GDM1 (cell line): ENCODE results near the gene MT3.
"Not testable (repeated sequence)": the region's sequence is repeated elsewhere in the genome, so short reads cannot be mapped to it uniquely, and the experiment has no call there.

ENCODE experiments used
- DNase-seq: peaks from one replicate; lab custom pipeline; 2025; lab: John Stamatoyannopoulos, UW

Gene MT3

DNA sequence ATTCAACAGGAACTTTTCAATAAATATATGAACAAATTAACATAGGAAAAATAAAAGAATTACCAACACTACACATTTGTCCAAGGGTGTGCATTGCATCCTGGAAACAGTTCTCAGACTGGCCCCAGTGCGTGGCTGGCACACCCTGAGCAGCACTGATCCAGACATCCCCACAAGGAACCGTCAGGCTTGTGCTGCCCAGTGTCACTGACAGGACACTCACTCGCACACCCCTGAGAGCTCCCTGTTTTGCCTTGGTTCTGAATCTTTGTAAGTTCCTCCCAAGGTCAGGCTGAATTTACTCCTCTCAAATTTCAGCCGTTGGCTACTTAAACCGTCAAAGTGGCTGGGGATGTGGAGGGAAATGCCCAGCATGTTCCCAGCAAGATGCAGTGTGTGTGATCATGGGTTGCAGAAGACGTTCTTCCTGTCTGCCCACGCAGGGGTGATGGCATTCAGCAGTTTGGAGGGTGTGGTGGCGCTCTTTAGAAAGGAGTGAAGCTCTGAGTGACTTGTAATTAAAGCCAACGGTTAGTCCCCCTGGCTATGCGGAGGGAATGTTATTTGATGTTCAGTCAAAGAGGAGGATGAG is 20.8 kb downstream of the MT3 start:
- DNase-seq = no peak

DNA sequence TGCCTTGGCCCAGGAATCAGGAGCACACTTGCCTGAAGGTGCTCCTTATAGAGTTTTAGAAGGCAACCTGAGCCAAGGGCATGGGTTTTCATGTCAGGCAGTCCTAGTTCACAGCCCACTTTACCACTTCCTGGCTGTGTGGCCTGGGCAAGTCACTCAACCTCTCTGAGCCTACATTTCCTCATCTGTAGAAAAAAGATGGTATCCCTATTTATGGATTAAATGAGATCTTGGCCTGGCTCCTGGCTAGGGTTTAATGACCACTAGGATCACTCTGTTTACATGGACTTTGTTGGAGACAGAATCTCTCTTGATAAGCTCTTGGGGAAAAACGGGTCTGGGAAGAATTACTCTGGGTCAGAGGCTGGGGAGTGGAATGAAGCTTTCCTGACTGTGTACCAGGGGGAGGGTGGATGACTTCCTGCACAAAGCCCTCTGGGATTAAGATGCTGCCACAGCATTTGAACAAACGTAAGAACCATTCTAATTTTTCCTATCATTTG is 21.3 kb downstream of the MT3 start:
- no peak for DNase-seq

DNA sequence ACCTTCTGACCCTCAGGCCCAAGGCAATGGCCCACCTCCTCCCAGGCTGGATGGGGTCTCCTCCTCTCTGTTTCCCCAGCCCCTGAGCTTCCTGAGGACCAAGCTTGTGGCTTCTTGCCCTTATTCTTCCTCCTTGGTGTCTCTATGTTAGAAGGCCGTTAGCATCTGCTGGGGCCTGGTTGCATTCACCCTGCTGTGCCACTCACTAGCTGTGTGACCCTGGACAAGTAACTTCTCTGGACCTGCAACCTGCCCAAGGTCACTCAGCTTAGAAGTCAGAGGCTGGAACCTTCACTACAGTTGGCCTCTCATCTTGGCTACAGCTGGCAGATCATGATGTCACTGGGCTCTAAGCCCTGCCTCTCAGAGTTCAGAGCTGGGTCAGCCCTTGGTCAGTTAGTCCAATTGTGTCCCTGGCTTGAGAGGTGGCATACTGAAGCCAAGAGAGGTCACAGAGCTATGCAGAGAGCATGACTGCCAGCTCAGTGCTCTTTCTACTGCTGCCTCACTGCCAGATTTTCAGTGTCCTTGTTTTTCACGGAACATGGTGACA is 22.0 kb downstream of the MT3 start:
- DNase-seq = no peak

DNA sequence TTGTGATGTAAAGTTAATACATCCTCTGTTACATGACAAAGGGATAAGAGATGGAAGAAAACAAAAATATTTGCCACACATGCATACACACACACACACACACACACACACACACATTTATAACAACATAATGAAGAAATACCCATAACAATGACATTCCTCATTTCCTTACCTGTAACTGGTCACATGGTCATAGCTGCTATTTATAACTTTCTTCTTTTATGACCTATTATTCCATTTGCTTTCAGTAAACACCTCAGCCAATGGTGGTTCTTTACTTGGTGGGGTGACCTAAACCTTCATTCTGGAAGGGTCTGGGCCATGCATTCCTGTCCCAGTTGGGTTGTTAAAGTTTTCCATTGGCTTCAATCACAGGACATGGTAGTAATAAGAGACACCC is 24.4 kb downstream of the MT3 start:
- DNase-seq = no peak

DNA sequence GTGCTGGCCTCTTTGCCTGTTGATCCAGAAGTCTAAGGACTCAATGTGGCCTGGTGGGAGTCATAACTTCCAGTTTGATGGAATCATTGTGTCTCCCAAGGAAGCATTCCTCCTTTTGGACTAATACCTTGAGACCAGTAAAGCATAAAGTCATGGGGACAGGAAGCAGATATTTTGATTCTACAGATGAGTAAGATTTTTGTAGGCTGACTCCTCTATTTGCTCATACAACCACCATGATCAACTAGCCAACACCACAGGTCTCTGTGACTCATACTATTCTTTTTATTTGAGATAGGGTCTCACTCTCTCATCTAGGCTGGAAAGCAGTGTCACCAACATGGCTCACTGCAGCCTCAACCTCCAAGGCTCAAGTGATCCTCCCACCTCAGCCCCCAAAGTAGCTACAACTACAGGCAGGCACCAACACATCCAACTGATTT is 25.2 kb downstream of the MT3 start:
- DNase-seq = no peak

DNA sequence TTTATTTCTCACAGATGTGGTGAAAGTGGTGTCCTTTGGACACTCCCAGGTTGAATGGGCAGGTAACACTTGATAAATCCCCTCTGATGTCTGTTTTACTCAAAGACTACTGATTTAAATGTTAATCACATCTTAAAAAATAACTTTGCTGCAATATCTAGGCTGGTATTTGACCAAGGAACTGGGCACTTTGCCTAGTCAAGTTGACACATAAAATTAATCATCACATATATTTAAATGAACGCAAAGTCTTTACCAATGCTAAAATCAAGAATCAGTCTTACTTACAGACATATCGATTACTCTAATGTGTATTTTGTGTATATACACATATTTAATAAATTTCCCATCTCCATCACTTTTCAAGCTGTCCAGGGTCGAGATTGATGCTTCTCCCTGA is 26.0 kb downstream of the MT3 start:
- no peak for DNase-seq

DNA sequence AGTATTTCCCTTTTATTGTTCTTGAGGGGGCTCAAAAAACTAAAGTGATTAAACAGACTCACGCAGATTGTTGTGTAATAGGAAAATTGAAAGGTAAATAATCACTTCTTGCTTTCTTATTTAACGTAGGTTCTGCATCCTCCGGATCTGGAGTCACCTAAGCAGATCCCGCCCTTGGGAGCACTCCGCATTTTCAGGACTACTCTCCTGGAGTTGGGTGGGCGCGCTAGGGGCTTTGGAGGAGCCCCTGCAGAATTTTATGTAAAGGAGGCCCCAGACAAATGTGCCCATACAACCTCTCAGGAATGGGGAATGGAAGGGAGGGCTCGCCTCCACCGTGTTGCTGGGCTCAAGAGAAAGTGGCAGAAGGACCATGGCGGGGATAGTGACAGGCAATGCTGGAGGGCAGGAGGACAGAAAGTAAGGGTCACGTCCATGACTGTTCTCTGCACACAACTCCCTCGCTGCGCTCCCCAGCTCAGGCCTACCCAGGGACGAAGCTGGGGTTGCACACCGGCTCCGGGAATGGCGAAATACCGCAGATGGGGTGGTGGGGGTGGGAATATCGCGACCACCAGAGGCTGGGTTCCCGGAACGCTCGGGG is 27.4 kb downstream of the MT3 start:
- no peak for DNase-seq

DNA sequence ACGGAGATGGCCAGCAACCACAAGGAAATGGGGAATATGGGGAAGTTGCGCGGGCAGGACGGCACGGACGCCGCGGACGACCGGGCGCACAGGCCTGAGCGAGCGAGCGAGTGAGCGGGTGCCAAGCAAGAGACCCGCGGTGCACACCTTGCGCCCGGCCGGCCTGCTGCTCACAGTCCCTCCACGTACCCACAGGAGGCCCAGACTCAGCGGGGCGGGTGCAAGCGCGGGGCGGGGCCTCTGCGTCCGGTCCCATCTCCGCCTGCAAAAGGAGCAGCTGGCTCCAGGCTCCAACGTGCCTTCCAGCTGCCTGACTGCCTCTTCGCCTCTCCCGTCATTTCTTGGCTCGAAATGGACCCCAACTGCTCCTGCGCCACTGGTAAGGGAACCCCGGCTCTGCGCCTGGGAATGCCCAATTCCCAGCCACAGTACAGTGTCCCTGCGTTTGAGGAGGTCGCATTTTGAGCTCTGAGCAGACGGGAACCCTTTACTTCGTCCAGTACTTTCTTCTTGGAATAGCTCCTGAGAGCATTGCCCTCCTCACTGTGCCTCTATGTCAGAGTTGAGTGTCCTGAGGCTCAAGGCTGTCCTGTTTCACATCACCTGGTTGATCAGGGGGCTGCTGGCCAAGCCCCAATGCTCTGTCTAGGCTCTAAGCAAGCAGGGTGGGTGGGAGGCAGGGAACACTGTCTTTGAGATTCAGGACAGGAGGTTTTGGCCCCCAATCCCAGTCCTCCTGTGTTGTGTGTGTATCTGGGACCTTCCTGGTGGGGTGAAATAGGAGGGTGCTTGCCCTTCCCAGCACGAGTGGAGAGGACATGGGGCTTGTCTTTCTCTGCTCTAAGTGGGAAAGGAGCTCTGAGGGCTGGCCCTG is 28.1 kb downstream of the MT3 start:
- DNase-seq = no peak

DNA sequence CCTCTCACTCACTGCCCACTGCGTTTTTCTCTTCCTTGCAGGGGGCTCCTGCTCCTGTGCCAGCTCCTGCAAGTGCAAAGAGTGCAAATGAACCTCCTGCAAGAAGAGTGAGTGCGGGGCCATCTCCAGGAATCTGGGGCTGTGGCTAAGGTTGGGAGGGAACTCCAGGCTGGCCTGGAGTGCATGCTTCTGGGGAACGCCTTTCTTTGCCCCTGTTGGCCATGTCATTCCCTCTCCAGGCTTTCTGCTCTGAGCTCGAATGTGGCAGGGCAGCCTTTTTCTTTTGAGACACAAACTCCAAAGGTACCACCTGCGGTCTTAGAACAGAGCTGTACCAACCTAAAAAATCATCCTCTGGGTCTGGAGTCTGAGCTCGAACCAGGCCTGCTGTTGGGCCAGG is 28.8 kb downstream of the MT3 start:
- no peak for DNase-seq

DNA sequence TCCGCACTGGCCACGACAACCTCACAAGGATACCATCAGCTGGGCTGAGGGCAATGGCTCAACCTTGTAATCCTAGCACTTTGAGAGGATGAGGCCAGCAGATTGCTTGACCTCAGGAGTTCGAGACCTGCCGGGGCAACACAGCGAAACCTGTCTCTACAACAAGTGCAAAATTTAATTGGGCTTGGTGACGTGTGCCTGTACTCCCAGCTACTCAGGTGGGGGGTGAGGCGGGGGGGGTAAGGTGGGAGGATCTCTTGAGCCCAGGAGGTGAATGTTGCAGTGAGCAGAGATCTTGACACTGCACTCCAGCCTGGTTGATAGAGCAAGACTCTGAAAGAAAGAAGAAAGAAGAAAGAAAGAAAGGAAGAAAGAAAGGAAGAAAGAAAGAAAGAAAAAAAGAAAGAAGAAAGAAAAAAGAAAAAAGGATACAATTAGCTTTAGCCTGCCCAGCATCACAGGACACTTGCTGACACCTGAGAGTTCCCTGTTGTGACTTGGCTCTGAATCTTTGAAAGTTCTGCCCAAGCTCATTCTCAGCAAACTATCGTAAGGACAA is 31.1 kb downstream of the MT3 start:
- no peak for DNase-seq

DNA sequence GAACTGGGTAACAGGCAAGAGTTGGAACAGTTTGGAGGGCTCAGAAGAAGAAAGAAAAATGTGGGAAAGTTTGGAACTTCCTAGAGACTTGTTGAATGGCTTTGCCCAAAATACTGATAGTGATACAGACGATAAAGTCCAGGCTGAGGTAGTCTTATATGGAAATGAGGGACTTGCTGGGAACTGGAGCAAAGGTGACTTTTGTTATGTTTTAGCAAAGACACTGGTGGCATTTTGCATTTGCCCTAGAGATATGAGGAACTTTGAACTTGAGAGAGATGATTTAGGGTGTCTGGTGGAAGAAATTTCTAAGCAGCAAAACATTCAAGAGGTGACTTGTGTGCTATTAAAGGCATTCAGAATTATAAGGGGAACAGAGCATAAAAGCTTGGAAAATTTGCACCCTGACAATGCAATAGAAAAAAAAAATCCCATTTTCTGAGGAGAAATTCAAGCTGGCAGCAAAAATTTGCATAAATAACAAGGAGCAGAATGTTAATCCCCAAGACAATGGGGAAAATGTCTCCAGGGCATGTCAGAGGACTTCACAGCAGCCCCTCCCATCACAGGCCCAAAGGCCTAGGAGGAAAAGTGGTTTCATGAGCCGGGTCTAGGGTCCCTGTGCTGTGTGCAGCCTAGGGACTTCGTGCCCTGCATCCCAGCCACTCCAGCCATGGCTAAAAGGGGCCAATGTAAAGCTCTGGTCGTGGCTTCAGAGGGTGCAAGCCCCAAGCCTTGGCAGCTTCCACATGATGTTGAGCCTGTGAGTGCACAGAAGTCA is 32.5 kb downstream of the MT3 start:
- not testable (repeated sequence) for DNase-seq

DNA sequence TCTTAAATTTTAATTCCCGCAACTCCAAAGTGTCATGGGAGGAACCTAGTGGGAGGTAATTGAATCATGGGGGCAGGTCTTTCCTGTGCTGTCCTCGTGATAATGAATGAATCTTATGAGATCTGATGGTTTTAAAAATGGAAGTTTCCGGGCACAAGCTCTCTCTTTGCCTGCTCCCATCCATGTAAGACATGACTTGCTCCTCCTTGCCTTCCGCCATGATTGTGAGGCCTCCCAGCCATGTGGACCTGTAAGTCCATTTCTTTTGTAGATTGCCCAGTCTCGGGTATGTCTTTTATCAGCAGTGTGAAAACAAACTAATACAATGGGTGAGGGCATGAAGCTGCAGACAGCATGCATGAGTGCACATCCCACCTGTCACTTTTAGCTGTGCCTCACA is 33.9 kb downstream of the MT3 start:
- not testable (repeated sequence) for DNase-seq

DNA sequence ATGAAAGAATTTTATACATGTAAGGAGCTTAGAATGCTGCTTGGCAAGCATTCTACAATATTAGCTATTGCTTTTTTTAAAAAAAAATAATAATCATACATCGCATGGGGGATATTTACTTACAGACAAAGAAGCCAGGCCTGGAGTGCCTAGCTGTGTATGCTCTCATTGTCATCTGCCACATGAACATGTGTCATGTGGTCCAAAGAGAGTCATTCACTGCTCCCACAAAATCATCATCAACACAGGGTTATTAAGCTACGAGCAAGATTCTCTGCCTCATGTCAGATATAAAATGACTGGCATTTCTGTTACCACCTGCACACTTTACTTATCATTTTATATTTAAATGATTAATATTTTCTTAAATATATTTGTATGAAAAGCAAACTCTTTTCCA is 34.3 kb downstream of the MT3 start:
- DNase-seq = no peak

DNA sequence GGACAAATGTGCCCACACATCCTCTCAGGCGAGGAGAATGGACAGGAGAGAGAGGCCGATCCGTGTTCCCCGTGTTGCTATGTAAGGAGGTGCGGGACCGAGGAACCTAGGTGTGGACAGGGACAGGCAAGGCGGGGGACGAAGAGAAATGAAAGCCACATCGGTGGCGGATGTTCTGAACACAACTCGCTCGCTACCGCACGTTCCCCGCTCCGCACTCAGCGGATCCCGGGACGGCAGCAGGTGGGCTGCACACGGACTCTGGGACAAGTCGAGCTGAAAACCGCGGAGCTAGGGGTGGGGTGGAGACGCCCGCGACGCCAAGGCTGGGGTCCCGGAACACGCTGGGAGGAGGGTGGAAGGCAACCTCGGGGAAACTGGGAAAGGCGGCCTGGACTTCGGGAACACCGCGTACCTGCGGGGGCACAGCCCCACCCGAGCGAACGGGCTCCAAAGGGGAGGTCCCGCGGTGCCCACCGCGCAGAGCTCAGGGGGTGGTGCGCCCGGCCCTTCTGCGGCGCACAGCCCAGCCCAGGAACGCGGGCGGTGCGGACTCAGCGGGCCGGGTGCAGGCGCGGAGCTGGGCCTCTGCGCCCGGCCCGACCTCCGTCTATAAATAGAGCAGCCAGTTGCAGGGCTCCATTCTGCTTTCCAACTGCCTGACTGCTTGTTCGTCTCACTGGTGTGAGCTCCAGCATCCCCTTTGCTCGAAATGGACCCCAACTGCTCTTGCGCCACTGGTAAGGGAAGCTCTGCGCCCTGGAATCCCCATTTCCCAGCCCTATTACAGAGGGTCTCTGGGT is 36.0 kb downstream of the MT3 start, which contains the start of gene MT1E:
TSS of gene MT1E (plus strand) at position 642 of the 803 bp plus-strand sequence. CDS start at position 713, 71 bp downstream.
- DNase-seq = no peak

DNA sequence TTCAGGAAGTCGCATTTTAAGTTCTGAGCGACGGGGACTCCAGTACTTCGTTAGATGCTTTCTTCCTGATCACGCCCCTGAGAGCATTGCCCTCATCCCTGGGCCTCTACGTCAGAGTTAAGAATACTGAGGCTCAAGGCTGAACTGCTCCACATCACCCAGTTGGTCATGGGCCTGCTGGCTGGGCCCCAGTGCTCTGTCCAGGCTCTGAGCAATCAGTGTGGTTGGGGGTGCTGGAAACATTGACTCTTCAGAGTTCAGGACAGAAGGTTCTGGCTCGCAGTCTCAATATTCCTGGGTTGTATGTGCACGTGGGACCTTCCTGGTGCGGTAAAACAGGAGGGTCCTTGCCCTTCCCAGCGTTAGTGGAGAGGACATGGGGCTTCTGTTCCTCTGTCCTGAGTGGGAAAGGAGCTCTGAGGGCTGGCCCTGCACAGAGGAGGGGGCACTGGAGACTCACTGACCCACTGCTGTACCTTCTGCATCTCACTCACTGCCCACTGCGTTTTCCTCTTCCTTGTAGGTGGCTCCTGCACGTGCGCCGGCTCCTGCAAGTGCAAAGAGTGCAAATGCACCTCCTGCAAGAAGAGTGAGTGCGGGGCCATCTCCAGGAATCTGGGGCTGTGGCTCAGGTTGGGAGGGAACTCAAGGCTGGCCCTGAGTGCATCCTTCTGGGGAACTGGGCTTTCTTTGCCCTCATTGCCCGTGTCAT is 36.8 kb downstream of the MT3 start:
- DNase-seq = no peak

DNA sequence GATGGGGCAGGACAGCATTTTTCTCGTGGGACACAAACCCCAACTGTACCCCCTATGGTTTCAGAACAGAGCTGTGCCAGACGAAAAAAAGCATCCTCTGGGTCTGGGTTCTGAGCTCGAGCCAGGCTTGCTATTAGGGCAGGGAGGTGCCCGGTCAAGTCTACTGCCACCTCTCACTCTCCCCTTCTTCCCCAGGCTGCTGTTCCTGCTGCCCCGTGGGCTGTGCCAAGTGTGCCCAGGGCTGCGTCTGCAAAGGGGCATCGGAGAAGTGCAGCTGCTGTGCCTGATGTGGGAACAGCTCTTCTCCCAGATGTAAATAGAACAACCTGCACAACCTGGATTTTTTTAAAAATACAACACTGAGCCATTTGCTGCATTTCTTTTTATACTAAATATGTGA is 37.4 kb downstream of the MT3 start:
- no peak for DNase-seq

DNA sequence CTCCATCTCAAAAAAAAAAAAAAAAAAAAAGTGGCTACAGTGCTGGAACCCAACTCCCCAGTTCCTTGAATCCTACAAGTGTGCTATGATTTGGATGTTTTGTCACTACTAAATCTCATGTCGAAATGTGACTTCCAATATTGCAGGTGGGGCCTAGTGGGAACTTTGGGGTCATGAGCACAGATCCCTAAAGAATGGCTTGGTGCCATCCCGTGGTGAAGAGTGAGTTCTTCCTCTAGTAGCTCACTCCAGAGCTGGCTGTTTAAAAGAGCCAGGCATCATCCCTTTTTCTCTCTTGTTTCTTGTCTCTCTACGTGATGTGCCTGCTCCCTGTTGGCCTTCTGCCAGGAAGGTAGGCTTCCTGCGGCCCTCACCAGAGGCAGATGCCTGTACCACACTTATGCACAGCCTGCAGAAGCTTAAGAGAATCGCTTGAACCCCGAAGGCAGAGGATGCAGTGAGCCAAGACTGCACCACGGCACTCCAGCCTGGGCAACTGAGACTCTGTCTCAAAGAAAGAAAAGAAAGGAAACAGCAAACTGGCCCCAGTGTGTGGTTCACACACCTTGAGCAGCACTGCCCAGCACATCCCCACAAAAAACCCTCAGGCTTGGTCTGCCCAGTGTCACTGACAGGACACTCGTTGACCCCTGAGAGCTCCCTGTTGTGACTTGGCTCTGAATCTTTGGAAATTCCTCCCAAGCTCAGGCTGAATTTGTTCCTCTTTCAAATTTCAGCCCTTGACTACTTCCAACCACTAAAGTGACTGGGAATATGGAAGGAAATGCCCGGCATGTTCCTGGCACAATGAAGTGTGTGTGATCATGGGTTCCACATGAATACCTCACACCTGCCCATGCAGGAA is 39.4 kb downstream of the MT3 start:
- DNase-seq = no peak

DNA sequence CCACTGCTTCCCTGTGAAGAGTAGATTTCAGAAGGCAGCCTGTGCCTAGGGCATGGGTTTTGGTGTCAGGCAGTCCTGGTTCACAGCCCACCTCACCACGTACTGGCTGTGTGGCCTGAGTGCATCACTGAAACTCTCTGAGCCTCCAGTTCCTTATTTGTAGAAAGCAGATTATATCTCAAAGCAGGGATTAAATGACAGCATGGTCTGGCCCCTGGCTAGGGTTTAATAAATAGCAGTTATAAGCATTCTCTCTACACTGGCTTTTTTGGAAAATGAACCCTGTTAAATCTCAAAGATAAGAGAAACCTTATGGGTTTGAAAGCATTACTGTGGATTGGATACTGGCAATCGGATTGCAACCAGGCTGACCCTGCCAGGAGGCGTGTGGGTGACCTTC is 40.2 kb downstream of the MT3 start:
- DNase-seq = no peak

DNA sequence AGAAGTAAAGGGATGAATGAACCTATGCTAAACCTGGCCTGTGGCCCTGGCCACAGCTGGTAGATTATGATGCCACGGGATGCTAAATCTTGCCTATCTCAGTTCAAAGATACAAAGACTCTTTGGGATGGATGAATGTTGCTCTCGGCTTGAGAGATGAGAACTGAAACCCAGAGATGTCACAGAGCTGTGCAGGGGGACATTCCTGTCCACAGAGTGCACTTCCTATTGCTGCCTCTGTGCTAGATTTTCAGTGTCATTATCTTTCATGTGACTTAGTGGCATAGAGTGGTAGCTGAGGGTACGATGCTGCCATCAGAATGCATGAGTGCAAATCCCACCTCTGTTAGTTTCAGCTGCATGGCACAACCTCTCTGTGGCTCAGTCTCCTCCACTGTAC is 40.8 kb downstream of the MT3 start:
- DNase-seq = no peak
